OCI-LY1 (cell line): Measurements from ENCODE around the gene KRTAP10-12.

Source experiments
- H2AFZ ChIP-seq: fragments of 200-600 bp; sonication (generic), shearing (Covaris generic); 2 replicates; pipeline ENCODE4 v1.6.0; 2014; ENCODE audit warnings: antibody characterized with exemption, mild to moderate bottlenecking, low read length
- H3F3A ChIP-seq: fragments of 200-600 bp; sonication (generic), shearing (Covaris generic); 2 replicates; pipeline ENCODE4 v1.6.0; 2014; ENCODE audit warnings: mild to moderate bottlenecking, antibody characterized with exemption, low read length, moderate library complexity; ENCODE audit not compliant: insufficient read depth
- H3K27ac ChIP-seq: fragments of 200-600 bp; sonication (generic); 2 replicates; pipeline ENCODE4 v1.5.1; 2014; ENCODE audit warnings: low read length, mixed run types, mild to moderate bottlenecking, low read depth; ENCODE audit not compliant: poor library complexity, severe bottlenecking
- H3K27me3 ChIP-seq: fragments of 200-600 bp; sonication (generic); 2 replicates; pipeline ENCODE4 v1.6.0; 2014; ENCODE audit warnings: antibody characterized with exemption, mild to moderate bottlenecking, low read length, moderate library complexity; ENCODE audit not compliant: insufficient read depth
- H3K36me3 ChIP-seq: fragments of 200-600 bp; sonication (generic); 2 replicates; pipeline ENCODE4 v1.6.1; 2014; ENCODE audit warnings: mild to moderate bottlenecking, antibody characterized with exemption, low read length, moderate library complexity, mixed read lengths; ENCODE audit not compliant: insufficient read depth
- H3K4me1 ChIP-seq: fragments of 200-600 bp; sonication (generic); 2 replicates; pipeline ENCODE4 v1.5.1; 2014; ENCODE audit warnings: mild to moderate bottlenecking, low read length, moderate library complexity; ENCODE audit not compliant: insufficient read depth, severe bottlenecking
- H3K4me2 ChIP-seq: fragments of 200-600 bp; sonication (generic), shearing (Covaris generic); 2 replicates; pipeline ENCODE4 v1.6.1; 2014; ENCODE audit warnings: low read length
- H3K4me3 ChIP-seq: fragments of 200-600 bp; sonication (generic); 2 replicates; pipeline ENCODE4 v1.5.1; 2014; ENCODE audit warnings: low read length, low read depth, mild to moderate bottlenecking, mixed read lengths; ENCODE audit not compliant: poor library complexity, severe bottlenecking
- H3K79me2 ChIP-seq: fragments of 200-600 bp; shearing (Covaris generic); 2 replicates; pipeline ENCODE4 v1.6.1; 2016; ENCODE audit warnings: mixed run types, low read length, mixed read lengths; ENCODE audit not compliant: insufficient read depth
- H3K9ac ChIP-seq: fragments of 200-600 bp; sonication (generic), shearing (Covaris generic); 2 replicates; pipeline ENCODE4 v1.6.1; 2014; ENCODE audit warnings: mild to moderate bottlenecking, low read length, mixed read lengths
- H3K9me2 ChIP-seq: fragments of 200-600 bp; sonication (generic), shearing (Covaris generic); 2 replicates; pipeline ENCODE4 v1.6.1; 2014; ENCODE audit warnings: low read depth, mild to moderate bottlenecking, low read length, mixed read lengths
- H3K9me3 ChIP-seq: fragments of 200-600 bp; shearing (Covaris generic); 2 replicates; pipeline ENCODE4 v1.6.1; 2014; ENCODE audit warnings: low read length, mixed read lengths
- H4K20me1 ChIP-seq: fragments of 200-600 bp; sonication (generic), shearing (Covaris generic); 2 replicates; pipeline ENCODE4 v1.6.0; 2016; ENCODE audit warnings: mild to moderate bottlenecking, low read length; ENCODE audit not compliant: insufficient read depth
- CTCF ChIP-seq: fragments of 200-600 bp; sonication (generic), shearing (Covaris generic); IDR thresholded peaks from 2 replicates; pipeline ENCODE4 v1.5.1; 2017; ENCODE audit warnings: mild to moderate bottlenecking, antibody characterized with exemption, low read length, moderate library complexity, mixed read lengths
- EZH2 ChIP-seq: fragments of 200-600 bp; sonication (generic), shearing (Covaris generic); IDR thresholded peaks from 2 replicates; pipeline ENCODE4 v1.8.0; 2017; ENCODE audit warnings: borderline replicate concordance, mixed run types, mild to moderate bottlenecking, antibody characterized with exemption, low read length, moderate library complexity, mixed read lengths

The KRTAP10-12 gene

GRCh38 chr21:44711327-44712202, 14.6 kb downstream of the KRTAP10-12 start, which contains the start of gene TSPEAR:
Gene TSPEAR, minus strand, starts transcription at chr21:44711572. Its CDS starts 58 bp downstream, at chr21:44711514.
- H3K9ac ChIP-seq, result no peak within 1 kb of the TSS
- H3K4me2 ChIP-seq, result no peak within 1 kb of the TSS
- no peak within 1 kb of the TSS for H2AFZ ChIP-seq
- H3K4me1 ChIP-seq, result no peaks in the 10 kb centered on the region
- H3K9me2 ChIP-seq, result no peaks in the 10 kb centered on the region
- no peaks in the 10 kb centered on the region for H3K9me3 ChIP-seq
- no peak within 1 kb of the TSS for H3K27ac ChIP-seq
- H3K4me3 ChIP-seq, result no peak within 1 kb of the TSS
- no peaks in the 10 kb centered on the region for H4K20me1 ChIP-seq
- TF ChIP-seq CTCF, result no peak
- TF ChIP-seq EZH2, result no peak
- no peaks in the 10 kb centered on the region for H3K27me3 ChIP-seq
- no peaks in the 10 kb centered on the region for H3K36me3 ChIP-seq
- H3K79me2 ChIP-seq, result no peaks in the 10 kb centered on the region
- no peaks in the 10 kb centered on the region for H3F3A ChIP-seq

GRCh38 chr21:44712203-44713028, 15.4 kb downstream of the KRTAP10-12 start:
- Histone ChIP-seq H3K9me3 (no peaks in the 10 kb centered on the region), H3K4me2 (no peak overlapping the region), H3K9ac (no peak overlapping the region), H3K36me3 (no peaks in the 10 kb centered on the region), H4K20me1 (no peaks in the 10 kb centered on the region), H3F3A (no peaks in the 10 kb centered on the region), H3K4me1 (no peaks in the 10 kb centered on the region), H3K27me3 (no peaks in the 10 kb centered on the region), H3K9me2 (no peaks in the 10 kb centered on the region), H3K4me3 (no peak overlapping the region), H3K79me2 (no peaks in the 10 kb centered on the region), H3K27ac (no peak overlapping the region), H2AFZ (no peak overlapping the region)
- TF ChIP-seq EZH2 (no peak), CTCF (no peak)

- no peaks in the 10 kb centered on the region for H3K9me2 ChIP-seq
- no peak overlapping the region for H3K4me3 ChIP-seq
- no peaks in the 10 kb centered on the region for H3K36me3 ChIP-seq
- H3K4me1 ChIP-seq, result no peaks in the 10 kb centered on the region
- no peaks in the 10 kb centered on the region for H3K79me2 ChIP-seq
- H4K20me1 ChIP-seq, result no peaks in the 10 kb centered on the region
- H3K4me2 ChIP-seq, result no peak overlapping the region
- H3K9me3 ChIP-seq, result no peaks in the 10 kb centered on the region
- H3K27ac ChIP-seq, result no peak overlapping the region
- H2AFZ ChIP-seq, result no peak overlapping the region
- H3K9ac ChIP-seq, result no peak overlapping the region
- TF ChIP-seq CTCF (no peak), EZH2 (no peak)
- H3F3A ChIP-seq, result no peaks in the 10 kb centered on the region
- no peaks in the 10 kb centered on the region for H3K27me3 ChIP-seq
Observed at GRCh38 chr21:44713130-44713529, 16.2 kb downstream of the KRTAP10-12 start.
